GM10266 (cell line): ENCODE results near the gene MMP25.

Experiments
- DNase-seq: peaks from one replicate; pipeline ENCODE4 v3.0.0; 2012; ENCODE audit errors: extremely low spot score
- TF ChIP-seq, protein P1 (sequence below): IDR thresholded peaks from 2 replicates; pipeline ENCODE4 v1.5.1; 2012; ENCODE audit warnings: mild to moderate bottlenecking, low read depth; ENCODE audit not compliant: control insufficient read depth, insufficient read depth; ENCODE audit errors: missing control alignments

Gene MMP25

GRCh38 chr16:3004781-3005284 lies 41.5 kb upstream of the MMP25 start:
- TF ChIP-seq, protein P1, sequence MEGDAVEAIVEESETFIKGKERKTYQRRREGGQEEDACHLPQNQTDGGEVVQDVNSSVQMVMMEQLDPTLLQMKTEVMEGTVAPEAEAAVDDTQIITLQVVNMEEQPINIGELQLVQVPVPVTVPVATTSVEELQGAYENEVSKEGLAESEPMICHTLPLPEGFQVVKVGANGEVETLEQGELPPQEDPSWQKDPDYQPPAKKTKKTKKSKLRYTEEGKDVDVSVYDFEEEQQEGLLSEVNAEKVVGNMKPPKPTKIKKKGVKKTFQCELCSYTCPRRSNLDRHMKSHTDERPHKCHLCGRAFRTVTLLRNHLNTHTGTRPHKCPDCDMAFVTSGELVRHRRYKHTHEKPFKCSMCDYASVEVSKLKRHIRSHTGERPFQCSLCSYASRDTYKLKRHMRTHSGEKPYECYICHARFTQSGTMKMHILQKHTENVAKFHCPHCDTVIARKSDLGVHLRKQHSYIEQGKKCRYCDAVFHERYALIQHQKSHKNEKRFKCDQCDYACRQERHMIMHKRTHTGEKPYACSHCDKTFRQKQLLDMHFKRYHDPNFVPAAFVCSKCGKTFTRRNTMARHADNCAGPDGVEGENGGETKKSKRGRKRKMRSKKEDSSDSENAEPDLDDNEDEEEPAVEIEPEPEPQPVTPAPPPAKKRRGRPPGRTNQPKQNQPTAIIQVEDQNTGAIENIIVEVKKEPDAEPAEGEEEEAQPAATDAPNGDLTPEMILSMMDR = no peak
- no peak for DNase-seq

DNA sequence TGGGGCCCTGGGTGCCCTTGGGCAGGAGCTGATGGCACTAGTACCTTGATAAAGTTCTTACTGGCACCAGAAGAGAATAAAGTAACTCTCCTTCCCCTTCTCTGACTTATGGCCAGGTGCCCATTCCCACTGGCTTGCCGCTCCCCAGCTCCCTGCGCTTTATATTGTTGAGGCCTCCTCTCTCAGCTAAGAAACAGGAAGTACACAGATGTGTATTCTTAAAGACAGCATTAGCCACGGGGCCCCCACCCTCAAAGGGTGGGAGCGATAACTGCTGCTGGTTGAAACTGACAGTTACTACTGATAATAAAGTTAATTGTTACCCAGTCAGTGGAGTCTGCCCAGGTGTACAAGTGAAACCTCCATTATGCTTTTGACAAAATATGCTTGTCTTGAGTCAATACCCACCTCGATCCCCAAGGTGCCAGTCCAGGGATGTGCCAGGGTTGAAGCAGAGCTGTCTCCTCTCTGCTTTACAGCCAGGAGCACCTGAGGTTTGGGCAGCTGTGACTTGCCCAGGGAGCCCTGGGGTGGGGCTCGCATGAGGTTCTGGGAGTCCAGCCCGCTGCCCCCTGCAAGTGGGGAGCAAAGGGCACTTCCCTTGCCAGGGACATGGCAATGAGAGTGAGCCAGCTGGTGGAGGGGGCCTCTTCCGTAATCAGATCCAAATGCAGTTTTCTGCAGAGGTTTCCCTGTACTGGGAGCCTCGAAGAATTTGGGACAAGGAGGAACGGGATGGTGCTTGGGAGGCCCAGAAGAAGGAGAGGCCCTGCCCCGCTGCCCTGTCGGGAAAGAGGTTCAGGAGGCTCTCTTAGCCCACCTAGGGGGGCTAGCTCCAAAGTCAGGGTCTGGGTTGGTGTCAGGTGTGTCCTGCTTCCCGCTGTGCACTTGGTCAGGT lies 39.1 kb upstream of the MMP25 start:
- DNase-seq = no peak
- TF ChIP-seq, protein P1 = no peak

- TF ChIP-seq, protein P1 = no peak
- no peak for DNase-seq
These were observed 38.2 kb upstream of the MMP25 start for GRCh38 chr16:3007957-3008689.

GRCh38 chr16:3008690-3009037 lies 37.7 kb upstream of the MMP25 start:
- no peak for DNase-seq
- TF ChIP-seq, protein P1 = no peak

DNA sequence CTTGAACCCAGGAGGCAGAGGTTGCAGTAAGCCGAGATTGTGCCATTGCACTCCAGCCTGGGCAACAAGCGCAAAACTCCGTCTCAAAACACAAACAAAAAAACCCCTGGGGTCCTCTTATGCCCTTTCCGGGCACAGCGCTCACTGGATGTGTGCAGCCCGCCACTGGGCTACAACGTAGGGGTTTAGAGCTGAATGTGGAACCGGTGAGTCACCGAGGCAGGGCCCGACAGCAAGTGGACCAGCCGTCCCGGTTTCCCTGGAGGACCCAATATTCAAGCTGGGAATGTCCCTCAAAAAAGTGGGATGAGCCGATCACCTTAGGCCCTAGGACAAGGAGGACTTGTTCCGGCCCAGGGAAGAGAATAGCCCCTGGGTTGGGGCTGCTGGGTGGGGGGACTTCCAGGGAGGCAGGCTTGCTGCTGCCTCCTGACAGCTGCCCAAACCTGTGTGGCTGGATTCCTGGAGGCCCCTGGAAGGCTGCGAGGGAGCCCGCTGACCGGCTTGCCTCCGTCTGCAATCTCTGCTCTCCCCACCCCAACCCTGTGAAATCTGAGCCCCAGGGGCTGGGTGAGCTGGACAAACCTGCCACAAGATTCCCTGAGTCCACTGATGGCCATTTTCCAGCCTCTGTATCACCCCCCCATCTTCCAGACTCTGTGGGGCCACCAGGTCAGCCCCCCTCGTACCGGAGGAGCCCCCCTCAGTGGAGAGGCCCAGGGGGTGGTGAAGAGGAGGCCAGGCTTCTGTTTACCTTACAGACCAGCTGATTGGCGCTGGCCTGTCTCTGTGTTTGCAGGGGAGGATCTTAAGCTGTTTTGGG lies 36.6 kb upstream of the MMP25 start:
- DNase-seq = no peak
- TF ChIP-seq, protein P1 = no peak

GRCh38 chr16:3010510-3010909 lies 35.9 kb upstream of the MMP25 start:
- DNase-seq = no peak
- TF ChIP-seq, protein P1 = no peak
